SHP77 treated with DMSO at 0.1 percent for 48 hours (cell line): Measurements from ENCODE around the gene QRSL1.
A peak's percentile ranks its signal among the peaks of the same experiment; 100 is the strongest.
"Not testable (repeated sequence)": the region's sequence is repeated elsewhere in the genome, so short reads cannot be mapped to it uniquely, and the experiment has no call there.

Experiments
- DNase-seq: peaks from one replicate; lab custom pipeline; 2025; lab: John Stamatoyannopoulos, UW

The QRSL1 gene

DNA sequence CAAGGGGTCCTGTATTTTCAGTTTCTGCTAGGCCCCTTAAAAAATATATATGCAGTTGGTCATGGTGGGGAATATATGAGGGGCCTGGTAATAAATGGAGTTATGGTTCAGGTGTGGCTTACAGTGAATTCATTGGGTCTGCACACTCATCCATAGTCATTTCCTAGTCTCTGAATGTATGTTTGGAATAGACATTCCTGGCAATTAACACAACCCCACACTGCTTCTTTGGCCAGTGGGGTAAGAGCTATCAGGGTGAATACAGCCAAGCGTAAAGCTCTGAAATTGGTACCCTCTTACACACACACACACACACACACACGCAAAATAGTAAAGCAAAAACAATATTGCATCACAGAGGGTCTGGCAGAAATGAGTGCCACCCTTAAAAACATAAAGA, 56.5 kb downstream of the QRSL1 start:
- DNase-seq = no peak

DNA sequence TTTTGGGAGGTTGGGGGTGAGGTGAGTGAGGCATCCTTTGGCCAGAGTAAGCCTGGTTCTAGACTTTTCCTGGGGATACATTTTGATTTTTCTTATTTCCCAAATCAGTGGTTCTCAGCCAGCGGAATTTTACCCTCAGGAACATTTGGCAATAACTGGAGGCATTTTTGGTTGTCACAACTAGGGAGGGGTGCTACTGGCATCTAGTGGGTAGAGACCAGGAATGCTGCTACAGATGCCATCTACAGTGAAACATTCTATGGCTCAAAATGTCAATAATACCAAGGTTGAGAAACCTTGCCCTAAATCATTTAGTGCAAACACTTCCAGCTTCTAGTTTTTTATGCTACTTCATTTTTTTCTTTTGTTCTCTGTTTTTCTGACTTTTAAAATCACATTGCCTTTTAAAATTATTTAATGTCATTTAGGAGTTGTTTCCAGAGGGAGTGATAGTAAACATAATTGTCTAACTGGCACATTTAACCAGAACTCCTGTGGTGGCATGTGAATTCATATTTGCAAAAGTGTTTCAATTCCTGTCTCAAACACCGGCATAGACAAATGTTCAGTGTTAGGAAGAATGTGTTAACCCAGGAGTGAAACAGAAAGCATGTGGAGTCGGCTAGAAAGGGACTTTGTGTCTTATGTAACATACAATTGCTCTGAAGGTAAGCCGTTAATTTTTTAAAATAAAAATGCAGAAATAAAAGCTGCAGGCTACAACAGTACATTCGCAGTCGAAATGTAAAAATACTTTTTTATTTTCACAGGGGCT, 59.0 kb downstream of the QRSL1 start:
- DNase-seq = no peak

DNA sequence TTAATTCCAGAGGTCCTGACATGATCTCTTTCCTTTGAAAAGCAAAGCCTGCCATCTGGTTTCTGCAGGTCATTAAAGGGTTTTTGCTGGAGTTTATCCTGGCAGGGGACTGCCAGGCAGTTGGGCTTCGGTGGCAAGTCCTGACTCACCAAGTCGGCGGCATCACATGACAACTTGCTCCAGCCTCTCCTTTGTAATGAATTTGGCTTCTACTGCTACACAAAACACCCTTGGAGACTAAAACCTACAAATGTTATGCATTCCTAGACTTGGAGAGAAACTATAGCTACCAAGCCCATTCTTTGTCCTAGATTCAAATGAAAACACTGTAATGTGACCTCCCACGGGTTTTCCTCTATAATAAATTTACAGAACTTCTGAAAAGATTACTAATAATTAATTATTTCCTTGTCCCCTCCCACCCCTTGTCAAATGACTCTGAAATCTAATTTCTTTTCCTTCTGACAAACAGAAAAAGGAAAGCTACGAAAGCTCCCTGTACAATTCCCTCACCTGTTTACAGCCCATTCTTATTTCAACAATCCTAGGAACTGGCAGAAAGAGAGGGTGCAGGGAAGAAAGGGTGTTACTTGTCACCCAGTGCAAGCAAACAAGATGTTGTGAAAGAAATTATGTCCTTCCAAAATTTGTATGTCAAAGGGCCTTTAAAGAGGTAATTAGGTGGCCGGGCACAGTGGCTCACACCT, 62.9 kb downstream of the QRSL1 start:
- DNase-seq = peak; percentile 21

DNA sequence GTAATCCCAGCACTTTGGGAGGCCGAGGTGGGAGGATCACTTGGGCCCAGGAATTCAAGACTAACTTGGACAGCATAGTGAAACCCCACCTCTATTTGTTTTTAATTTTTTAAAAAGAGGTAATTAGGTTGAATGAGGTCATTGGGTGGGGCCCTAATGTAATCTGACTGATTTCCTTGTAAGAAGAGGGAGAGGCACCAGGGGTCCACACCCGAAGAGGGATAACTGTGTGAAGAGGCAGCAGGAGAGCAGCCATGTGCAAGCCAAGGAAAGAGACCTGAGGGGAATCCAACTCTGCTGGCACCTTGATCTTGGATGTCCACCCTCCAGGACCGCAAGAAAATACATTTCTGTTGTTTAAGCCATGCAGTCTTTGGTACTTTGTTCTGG, 63.4 kb downstream of the QRSL1 start:
- no peak for DNase-seq

DNA sequence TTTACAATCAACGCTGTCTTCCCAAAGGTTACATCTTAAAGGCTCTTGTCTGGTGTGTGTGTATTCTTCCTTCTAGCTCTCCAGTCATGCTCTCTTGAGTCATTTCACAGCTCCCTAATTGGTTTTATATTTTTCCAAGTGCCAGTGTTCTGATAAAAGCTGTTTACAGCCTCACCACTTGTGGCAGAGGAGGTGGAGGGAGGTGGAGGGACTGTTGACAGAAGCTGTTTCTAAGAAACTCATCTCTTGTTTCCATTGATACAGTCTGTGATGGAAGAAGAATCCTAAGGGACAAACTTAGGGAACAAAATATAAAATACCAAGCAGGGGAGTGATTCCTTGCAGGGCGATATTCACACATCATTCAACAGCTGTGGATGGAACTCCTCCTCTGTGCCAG, 64.0 kb downstream of the QRSL1 start:
- no peak for DNase-seq

DNA sequence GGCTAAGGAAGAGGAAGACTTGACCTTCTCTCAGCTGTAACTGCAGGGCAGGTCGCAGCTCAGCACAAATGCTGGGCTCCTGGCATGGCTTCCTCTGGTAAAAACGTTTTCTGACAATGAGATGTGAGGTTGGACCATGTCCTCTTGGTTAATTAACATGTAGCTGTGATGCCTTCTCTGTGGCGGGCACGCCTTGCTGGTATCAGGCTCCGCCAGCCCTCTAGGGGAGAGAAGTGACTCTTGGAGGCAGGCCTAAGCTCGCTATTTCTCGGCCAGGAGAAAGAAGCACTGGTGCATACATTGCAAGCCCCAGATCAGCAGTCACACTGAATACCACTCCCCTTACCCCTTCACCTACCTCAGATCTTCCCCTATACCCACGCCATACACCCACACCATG, 65.0 kb downstream of the QRSL1 start:
- no peak for DNase-seq

DNA sequence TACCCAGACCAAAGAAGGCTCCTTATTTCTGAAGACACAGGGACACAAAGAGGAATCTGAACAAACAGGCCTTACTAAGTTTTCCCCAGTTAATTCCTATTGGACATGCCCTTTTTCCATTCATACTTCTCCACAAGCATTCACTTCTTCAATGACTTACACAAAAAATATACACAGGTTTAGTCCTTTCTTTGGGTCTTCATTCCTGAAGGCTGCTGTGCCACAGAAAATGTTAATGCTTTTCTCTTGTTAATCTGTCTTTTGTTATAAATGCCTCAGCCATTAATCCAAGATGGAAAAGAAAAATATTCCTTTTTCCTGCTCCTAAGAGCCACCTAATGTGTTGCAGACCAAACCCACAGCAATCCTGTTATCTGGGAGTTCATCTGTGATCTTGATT, 71.2 kb downstream of the QRSL1 start:
- no peak for DNase-seq

DNA sequence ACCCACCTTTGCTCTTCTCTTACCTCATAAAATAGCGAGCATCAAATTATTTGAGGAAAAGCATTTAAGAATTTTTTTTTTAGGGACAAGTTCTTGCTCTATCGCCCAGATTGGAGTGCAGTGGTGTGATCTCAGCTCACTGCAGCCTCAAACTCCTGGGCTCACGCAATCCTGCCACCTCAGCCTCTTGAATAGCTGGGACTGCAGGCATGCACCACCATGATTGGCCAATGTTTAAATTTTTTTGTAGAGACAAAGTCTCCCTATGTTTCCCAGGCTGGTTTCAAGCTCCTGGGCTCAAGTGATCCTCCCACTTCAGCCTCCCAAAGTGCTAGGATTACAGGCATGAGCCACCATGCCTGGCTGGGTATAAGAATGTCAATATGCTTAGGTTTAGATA, 71.8 kb downstream of the QRSL1 start:
- not testable (repeated sequence) for DNase-seq

DNA sequence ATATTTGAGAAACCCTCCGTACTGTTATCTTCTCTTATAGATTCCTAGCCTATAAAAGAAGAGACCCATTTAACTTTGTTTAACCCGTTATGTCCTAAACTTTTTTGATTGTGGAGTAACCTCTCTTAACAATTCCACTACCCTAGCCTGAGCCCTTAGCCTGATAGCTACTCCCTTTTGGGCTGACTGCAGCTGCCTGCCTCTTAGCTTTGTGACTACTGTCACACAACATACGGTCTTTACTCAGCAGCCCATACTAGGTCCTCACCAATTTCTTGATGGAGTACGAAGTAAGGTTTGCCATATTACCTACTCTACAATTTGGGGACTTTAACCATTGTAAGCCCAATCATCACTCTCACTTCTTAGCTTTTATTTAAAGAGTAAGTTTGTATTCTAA, 72.7 kb downstream of the QRSL1 start:
- DNase-seq = peak; percentile 85

DNA sequence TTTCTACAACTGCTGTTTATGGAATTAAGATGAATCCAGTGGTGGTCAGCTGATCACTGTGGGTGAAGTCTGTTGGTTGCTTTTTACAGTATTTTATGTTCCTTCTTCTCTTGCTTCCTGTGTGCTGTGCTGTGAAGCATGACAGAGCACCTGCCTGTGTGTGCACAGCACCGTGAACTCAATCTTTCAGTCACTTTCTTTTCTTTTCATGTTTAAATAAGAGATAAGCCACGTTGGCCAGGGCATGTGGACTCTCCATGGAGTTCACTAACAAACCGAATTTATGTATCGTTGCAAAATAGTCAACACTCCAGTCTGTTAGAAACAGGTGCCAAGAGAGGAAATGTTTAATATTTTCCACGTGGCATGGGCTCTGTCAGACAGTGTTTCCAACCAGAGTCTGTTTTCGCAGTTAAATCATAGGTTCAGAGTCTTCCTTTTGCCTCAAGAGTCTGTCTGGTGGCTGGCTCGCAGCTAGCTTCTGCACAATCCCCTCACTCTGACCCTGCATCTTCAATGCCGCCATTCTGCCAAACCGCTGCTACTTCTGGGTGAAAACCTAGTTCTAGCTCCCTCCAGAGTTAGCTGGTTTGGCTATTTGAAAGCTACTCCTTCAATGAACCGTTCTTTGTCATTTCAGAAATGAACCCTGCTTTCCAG, 73.2 kb downstream of the QRSL1 start:
- peak; percentile 92 for DNase-seq

DNA sequence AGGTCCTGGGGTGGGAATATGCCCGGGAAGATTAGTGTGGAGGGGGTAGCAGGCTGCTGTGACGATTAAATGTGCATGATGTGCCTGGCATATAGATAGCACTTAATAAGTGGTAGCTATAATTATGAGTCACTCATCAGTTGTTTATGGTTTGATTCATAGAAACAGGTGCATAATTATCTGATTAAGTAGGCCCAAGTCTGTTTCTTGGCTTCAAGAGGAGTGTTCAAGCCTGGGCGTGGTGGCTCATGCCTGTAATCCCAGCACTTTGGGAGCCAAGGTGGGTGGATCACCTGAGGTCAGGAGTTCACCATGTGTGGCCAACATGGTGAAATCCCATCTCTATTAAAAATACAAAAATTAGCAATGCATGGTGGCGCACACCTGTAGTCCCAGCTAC, 74.9 kb downstream of the QRSL1 start:
- no peak for DNase-seq

DNA sequence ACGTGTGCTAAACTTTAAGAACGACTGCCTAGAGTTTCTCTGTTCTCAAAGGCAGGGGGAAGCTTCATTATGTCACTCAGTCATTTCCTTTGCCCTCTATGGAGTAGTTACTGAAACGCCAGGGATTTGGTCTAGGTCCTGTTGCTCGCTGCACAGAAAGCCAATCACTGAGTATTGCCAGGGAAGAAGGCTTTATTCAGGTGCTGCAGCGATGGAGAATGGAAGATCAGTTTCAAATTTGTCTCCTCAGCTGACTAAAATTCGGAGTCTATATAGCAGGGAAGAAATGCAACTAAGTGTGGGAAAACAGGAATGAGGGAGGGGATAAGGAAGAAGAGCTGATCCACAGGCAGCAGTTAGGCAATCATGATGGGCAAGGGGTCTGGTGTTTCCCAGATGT, 75.8 kb downstream of the QRSL1 start:
- DNase-seq = no peak

DNA sequence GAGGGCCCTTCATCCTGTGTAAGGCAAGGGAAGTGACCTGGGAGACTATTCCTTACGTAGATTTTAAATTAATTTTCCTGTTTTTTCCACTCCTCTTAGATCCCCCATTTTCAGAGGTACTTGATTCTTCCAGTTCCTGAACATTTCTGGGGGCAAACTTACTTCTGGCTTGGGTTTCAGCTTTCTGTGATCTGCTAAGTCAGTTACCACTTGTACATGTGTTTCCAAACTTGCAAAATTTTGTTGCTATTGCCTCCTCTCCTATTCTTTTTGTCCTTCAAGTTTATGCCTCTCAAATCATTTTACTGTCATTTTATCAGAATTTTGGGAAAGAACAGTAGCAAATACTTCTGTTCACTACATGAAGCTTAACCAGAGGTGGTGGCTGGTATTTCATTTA, 81.2 kb downstream of the QRSL1 start:
- no peak for DNase-seq

DNA sequence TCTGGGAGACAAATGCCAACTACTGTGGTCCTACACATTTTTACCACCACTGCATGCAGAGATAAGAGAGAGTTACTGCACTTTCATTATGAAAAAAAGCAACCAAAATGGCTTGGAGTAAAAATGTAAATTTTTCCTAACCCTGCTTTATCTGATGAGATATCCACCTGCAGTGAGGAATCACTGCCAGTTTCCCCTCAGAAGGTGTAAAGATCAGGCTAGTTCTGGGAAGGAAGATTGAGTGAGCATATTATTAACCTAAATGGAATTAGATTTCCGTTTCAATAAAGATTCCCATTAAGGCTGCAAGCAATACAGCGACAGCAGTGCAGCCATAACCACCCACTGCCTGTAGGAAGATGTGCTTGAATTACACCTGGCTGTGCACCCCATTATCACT, 84.9 kb downstream of the QRSL1 start:
- DNase-seq = no peak

DNA sequence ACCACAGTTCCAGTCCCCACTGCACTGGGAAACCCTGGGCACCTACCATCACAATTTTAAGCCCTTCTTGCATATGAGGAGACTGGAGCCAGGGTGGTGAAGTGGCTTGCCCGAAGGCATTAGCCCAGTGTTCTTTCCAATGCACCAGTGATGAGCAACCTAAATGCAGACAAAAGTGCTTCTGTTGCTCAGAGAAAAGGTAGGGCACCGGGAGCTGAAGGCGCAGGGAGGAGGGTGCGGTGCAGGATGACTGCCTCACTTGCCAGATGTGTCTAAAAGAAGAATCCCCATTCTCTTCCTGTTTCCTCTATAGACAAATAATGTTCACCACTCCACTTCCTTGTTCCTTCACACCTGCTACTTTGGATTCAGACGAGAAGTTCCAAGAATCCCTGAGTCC, 86.5 kb downstream of the QRSL1 start:
- no peak for DNase-seq

DNA sequence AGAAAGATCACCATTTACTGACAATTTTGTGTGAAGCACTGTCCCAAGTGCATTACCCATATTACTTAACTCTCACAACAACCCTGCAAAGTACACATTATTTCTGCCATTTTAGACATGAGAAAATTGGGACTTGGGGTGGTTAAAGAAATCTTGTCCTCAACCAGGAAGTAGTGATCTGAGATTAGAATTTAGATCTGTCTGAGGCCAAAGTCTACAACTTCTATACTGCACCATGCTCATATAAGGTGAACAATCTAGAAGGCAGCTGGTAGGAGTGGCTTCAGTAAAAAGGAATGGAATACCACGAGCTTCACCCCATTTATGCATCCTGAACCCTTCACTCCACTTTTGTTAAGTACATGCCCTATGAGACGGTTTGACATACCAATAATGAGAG, 87.6 kb downstream of the QRSL1 start:
- no peak for DNase-seq
